Measurements from ENCODE around the gene DCP2.

- TF ChIP-seq CTCF (IDR thresholded peaks at IDR 0.05 in 4 of 5, conservative IDR thresholded peaks at IDR 0.05 in 1 of 5) = no peak
- no peak for TF ChIP-seq POLR2A (IDR thresholded peaks at IDR 0.05)
These were observed 23.9 kb downstream of the DCP2 start for GRCh38 chr5:113000466-113000865.
